IPS-11a (cell line): ENCODE results near the gene GNE.

Source experiments
- H3K4me3 ChIP-seq: one replicate; pipeline ENCODE4 v1.5.1; 2013; ENCODE audit warnings: low read depth, low read length, control low read depth

GNE gene

GRCh38 chr9:36173861-36174260, 84.4 kb downstream of the GNE start:
- no peak overlapping the region for H3K4me3 ChIP-seq

- no peak overlapping the region for H3K4me3 ChIP-seq
These were observed 87.7 kb downstream of the GNE start for GRCh38 chr9:36170531-36170930.

GRCh38 chr9:36169708-36170107, 88.5 kb downstream of the GNE start:
- H3K4me3 ChIP-seq: no peak overlapping the region

- no peak within 1 kb of the TSS for H3K4me3 ChIP-seq
These were observed 89.1 kb downstream of the GNE start, which contains the start of gene CCIN for GRCh38 chr9:36169166-36169565. Gene CCIN (plus strand): TSS chr9:36169388. CDS start chr9:36169503, 115 bp downstream.

GRCh38 chr9:36166168-36166927, 91.9 kb downstream of the GNE start:
- peak overlapping the region; percentile 47 for H3K4me3 ChIP-seq

GRCh38 chr9:36165826-36166167, 92.5 kb downstream of the GNE start:
- no peak overlapping the region for H3K4me3 ChIP-seq

GRCh38 chr9:36164989-36165388, 93.3 kb downstream of the GNE start:
- H3K4me3 ChIP-seq: no peak overlapping the region
